ENCODE results near the gene KIFC1. TPM values are rescaled to one million over a fixed set of nuclear protein-coding genes. Genes with fewer than 3 reads are reported as not detected.

The KIFC1 gene
- total RNA-seq, 1 experiment from 2014 or later: 81.8 TPM

GRCh38 chr6:33392595-33392948 is 949 bp downstream of the KIFC1 start:
- POLR2A ChIA-PET: no interaction called here
- Histone ChIP-seq H3K27me3 (ENCODE audit: control insufficient read depth, insufficient read depth, low read length) (no peaks in the 10 kb centered on the region), H3K4me3 (ENCODE audit: low read depth in 2 of 2, low read length in 2 of 2) (peak overlapping the region; percentile 88 to 89), H3K4me1 (ENCODE audit: control insufficient read depth, insufficient read depth, low read length) (peaks cover 27% of the 10 kb centered on the region), H3K27ac (ENCODE audit: low read length) (peak overlapping the region; percentile 88), H3K36me3 (ENCODE audit: control insufficient read depth, insufficient read depth, low read length) (no peaks in the 10 kb centered on the region), H3K9me3 (ENCODE audit: control insufficient read depth, insufficient read depth, low read depth, low read length) (no peaks in the 10 kb centered on the region)
- in situ Hi-C loops (cut with HindIII; ENCODE audit: low pct_unique_long_range_greater_than_20kb, low sequenced_read_pairs) (no loop called here), intact Hi-C loops (cut with micrococcal nuclease; ENCODE audit: unreplicated experiment) (no loop called here)
- ATAC-seq (no peak), DNase-seq (ENCODE audit: low read depth, low spot score) (no peak)
- CTCF ChIA-PET: no interaction called here
- TSS peak; percentile 90 for BruUV-seq (replicated peaks)
- TF ChIP-seq, protein P1, sequence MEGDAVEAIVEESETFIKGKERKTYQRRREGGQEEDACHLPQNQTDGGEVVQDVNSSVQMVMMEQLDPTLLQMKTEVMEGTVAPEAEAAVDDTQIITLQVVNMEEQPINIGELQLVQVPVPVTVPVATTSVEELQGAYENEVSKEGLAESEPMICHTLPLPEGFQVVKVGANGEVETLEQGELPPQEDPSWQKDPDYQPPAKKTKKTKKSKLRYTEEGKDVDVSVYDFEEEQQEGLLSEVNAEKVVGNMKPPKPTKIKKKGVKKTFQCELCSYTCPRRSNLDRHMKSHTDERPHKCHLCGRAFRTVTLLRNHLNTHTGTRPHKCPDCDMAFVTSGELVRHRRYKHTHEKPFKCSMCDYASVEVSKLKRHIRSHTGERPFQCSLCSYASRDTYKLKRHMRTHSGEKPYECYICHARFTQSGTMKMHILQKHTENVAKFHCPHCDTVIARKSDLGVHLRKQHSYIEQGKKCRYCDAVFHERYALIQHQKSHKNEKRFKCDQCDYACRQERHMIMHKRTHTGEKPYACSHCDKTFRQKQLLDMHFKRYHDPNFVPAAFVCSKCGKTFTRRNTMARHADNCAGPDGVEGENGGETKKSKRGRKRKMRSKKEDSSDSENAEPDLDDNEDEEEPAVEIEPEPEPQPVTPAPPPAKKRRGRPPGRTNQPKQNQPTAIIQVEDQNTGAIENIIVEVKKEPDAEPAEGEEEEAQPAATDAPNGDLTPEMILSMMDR (IDR thresholded peaks at IDR 0.05): no peak
- TF ChIP-seq SIN3A (IDR thresholded peaks at IDR 0.05; ENCODE audit: borderline replicate concordance, insufficient read depth, low read depth, low read length) (no peak), REST (IDR thresholded peaks at IDR 0.05; ENCODE audit: insufficient read depth in 1 of 2, low read depth in 2 of 2, low read length in 1 of 2) (no peak), TCF7L2 (IDR thresholded peaks at IDR 0.05; ENCODE audit: low read depth, low read length) (no peak), POLR2AphosphoS5 (IDR thresholded peaks at IDR 0.05; ENCODE audit: low read depth, low read length) (no peak)

- intact Hi-C loops (cut with micrococcal nuclease; ENCODE audit: unreplicated experiment) (no loop called here), in situ Hi-C loops (cut with HindIII; ENCODE audit: low pct_unique_long_range_greater_than_20kb, low sequenced_read_pairs) (no loop called here)
- H3K9me3 ChIP-seq (ENCODE audit: control insufficient read depth, insufficient read depth, low read depth, low read length): no peaks in the 10 kb centered on the region
- H3K36me3 ChIP-seq (ENCODE audit: control insufficient read depth, insufficient read depth, low read length): no peaks in the 10 kb centered on the region
- no peak for DNase-seq (ENCODE audit: low read depth, low spot score)
- TF ChIP-seq, protein P1 (IDR thresholded peaks at IDR 0.05): no peak
- TF ChIP-seq POLR2AphosphoS5 (IDR thresholded peaks at IDR 0.05; ENCODE audit: low read depth, low read length) (no peak), SIN3A (IDR thresholded peaks at IDR 0.05; ENCODE audit: borderline replicate concordance, insufficient read depth, low read depth, low read length) (no peak), TCF7L2 (IDR thresholded peaks at IDR 0.05; ENCODE audit: low read depth, low read length) (no peak), REST (IDR thresholded peaks at IDR 0.05; ENCODE audit: insufficient read depth in 1 of 2, low read depth in 2 of 2, low read length in 1 of 2) (no peak)
- H3K27me3 ChIP-seq (ENCODE audit: control insufficient read depth, insufficient read depth, low read length): no peaks in the 10 kb centered on the region
- no peak for ATAC-seq
- H3K27ac ChIP-seq (ENCODE audit: low read length): peak overlapping the region; percentile 88
- BruUV-seq (replicated peaks): no TSS peak
- peaks cover 27% of the 10 kb centered on the region for H3K4me1 ChIP-seq (ENCODE audit: control insufficient read depth, insufficient read depth, low read length)
- POLR2A ChIA-PET: interaction anchor here (0.7 kb wide), 1 partner anchor 421 kb away, joined by 10 read pairs; no protein-coding TSS in a partner anchor
- H3K4me3 ChIP-seq (ENCODE audit: low read depth in 2 of 2, low read length in 2 of 2): peak overlapping the region; percentile 88 to 89
- CTCF ChIA-PET: no interaction called here
Observed at GRCh38 chr6:33392979-33393378, 1.4 kb downstream of the KIFC1 start.
